ENCODE results near the gene TRERF1. TPM values are rescaled to one million over a fixed set of nuclear protein-coding genes. Genes with fewer than 3 reads are reported as not detected.

TRERF1 gene
- total RNA-seq, 2 donors from 2014 or later, result 37.2 to 43.0 TPM

- H3K4me1 Mint-ChIP-seq (ENCODE audit: low read depth), result peaks cover 93% of the 10 kb centered on the region
- ATAC-seq (replicated peaks in 1 of 2) (no peak), DNase-seq (no peak)
- peak overlapping the region; percentile 25 for H3K27ac Mint-ChIP-seq
- H3K27me3 Mint-ChIP-seq (ENCODE audit: low read depth), result no peaks in the 10 kb centered on the region
- peaks cover 24 to 26% of the 10 kb centered on the region in 2 donors for H3K36me3 Mint-ChIP-seq (ENCODE audit: insufficient read depth in 2 of 2)
- peak overlapping the region in 1 of 2 donors; percentile 78 for H3K4me3 Mint-ChIP-seq
- peaks cover 2% of the 10 kb centered on the region in 2 donors for H3K9me3 Mint-ChIP-seq
Observed at GRCh38 chr6:42341771-42342553, 109.8 kb downstream of the TRERF1 start.

GRCh38 chr6:42341221-42341620 is 110.5 kb downstream of the TRERF1 start:
- Mint-ChIP-seq H3K27me3 (ENCODE audit: low read depth) (no peaks in the 10 kb centered on the region), H3K27ac (peak overlapping the region; percentile 95), H3K4me1 (ENCODE audit: low read depth) (peaks cover 88% of the 10 kb centered on the region), H3K9me3 (peaks cover 2% of the 10 kb centered on the region in 2 donors), H3K4me3 (peak overlapping the region; percentile 68 to 70), H3K36me3 (ENCODE audit: insufficient read depth in 2 of 2) (peaks cover 24 to 25% of the 10 kb centered on the region in 2 donors)
- ATAC-seq (replicated peaks in 1 of 2) (no peak), DNase-seq (no peak)

- Mint-ChIP-seq H3K36me3 (ENCODE audit: insufficient read depth in 2 of 2) (peaks cover 22 to 27% of the 10 kb centered on the region in 2 donors), H3K4me1 (ENCODE audit: low read depth) (peaks cover 88% of the 10 kb centered on the region), H3K4me3 (peak overlapping the region; percentile 68 to 70), H3K27ac (peak overlapping the region; percentile 95), H3K27me3 (ENCODE audit: low read depth) (no peaks in the 10 kb centered on the region), H3K9me3 (peaks cover 2% of the 10 kb centered on the region in 2 donors)
- ATAC-seq (replicated peaks in 1 of 2), result peak in 1 of 2 donors; percentile 27
- DNase-seq, result peak in 1 of 2 donors; percentile 25
Observed at GRCh38 chr6:42340511-42340910, 111.2 kb downstream of the TRERF1 start.

- Mint-ChIP-seq H3K27ac (peak overlapping the region; percentile 95), H3K4me1 (ENCODE audit: low read depth) (peaks cover 86% of the 10 kb centered on the region), H3K27me3 (ENCODE audit: low read depth) (no peaks in the 10 kb centered on the region), H3K36me3 (ENCODE audit: insufficient read depth in 2 of 2) (peaks cover 22 to 27% of the 10 kb centered on the region in 2 donors), H3K4me3 (peak overlapping the region; percentile 70 to 83), H3K9me3 (peaks cover 2% of the 10 kb centered on the region in 2 donors)
- ATAC-seq (replicated peaks in 1 of 2), result peak; percentile 92 to 94
- DNase-seq, result peak; percentile 77 to 82
Observed at GRCh38 chr6:42339991-42340401, 111.7 kb downstream of the TRERF1 start.

GRCh38 chr6:42338744-42339222 is 112.9 kb downstream of the TRERF1 start:
- peak overlapping the region; percentile 70 to 83 for H3K4me3 Mint-ChIP-seq
- no peaks in the 10 kb centered on the region for H3K27me3 Mint-ChIP-seq (ENCODE audit: low read depth)
- H3K9me3 Mint-ChIP-seq, result no peaks in the 10 kb centered on the region
- peaks cover 17 to 22% of the 10 kb centered on the region in 2 donors for H3K36me3 Mint-ChIP-seq (ENCODE audit: insufficient read depth in 2 of 2)
- peaks cover 86% of the 10 kb centered on the region for H3K4me1 Mint-ChIP-seq (ENCODE audit: low read depth)
- DNase-seq (peak; percentile 42 to 50), ATAC-seq (replicated peaks in 1 of 2) (peak; percentile 35 to 43)
- H3K27ac Mint-ChIP-seq, result peak overlapping the region; percentile 95

GRCh38 chr6:42337985-42338743 is 113.6 kb downstream of the TRERF1 start:
- no peak for ATAC-seq (replicated peaks in 1 of 2)
- peak overlapping the region; percentile 70 to 83 for H3K4me3 Mint-ChIP-seq
- H3K36me3 Mint-ChIP-seq (ENCODE audit: insufficient read depth in 2 of 2), result peaks cover 12 to 19% of the 10 kb centered on the region in 2 donors
- H3K9me3 Mint-ChIP-seq, result no peaks in the 10 kb centered on the region
- H3K4me1 Mint-ChIP-seq (ENCODE audit: low read depth), result peaks cover 86% of the 10 kb centered on the region
- no peak for DNase-seq
- no peaks in the 10 kb centered on the region for H3K27me3 Mint-ChIP-seq (ENCODE audit: low read depth)
- peak overlapping the region; percentile 95 for H3K27ac Mint-ChIP-seq

- Mint-ChIP-seq H3K27me3 (ENCODE audit: low read depth) (no peaks in the 10 kb centered on the region), H3K4me1 (ENCODE audit: low read depth) (peaks cover 76% of the 10 kb centered on the region), H3K9me3 (no peaks in the 10 kb centered on the region), H3K36me3 (ENCODE audit: insufficient read depth in 2 of 2) (peaks cover 7 to 15% of the 10 kb centered on the region in 2 donors), H3K27ac (no peak overlapping the region), H3K4me3 (no peak overlapping the region)
- DNase-seq (no peak), ATAC-seq (replicated peaks in 1 of 2) (no peak)
Observed at GRCh38 chr6:42336431-42336830, 115.3 kb downstream of the TRERF1 start.

- H3K27ac Mint-ChIP-seq, result no peak overlapping the region
- no peak overlapping the region for H3K4me3 Mint-ChIP-seq
- ATAC-seq (replicated peaks in 1 of 2) (no peak), DNase-seq (no peak)
- peaks cover 7 to 17% of the 10 kb centered on the region in 2 donors for H3K36me3 Mint-ChIP-seq (ENCODE audit: insufficient read depth in 2 of 2)
- no peaks in the 10 kb centered on the region for H3K9me3 Mint-ChIP-seq
- H3K4me1 Mint-ChIP-seq (ENCODE audit: low read depth), result peaks cover 75% of the 10 kb centered on the region
- H3K27me3 Mint-ChIP-seq (ENCODE audit: low read depth), result no peaks in the 10 kb centered on the region
Observed at GRCh38 chr6:42335896-42336295, 115.8 kb downstream of the TRERF1 start.

- Mint-ChIP-seq H3K4me1 (ENCODE audit: low read depth) (peaks cover 66% of the 10 kb centered on the region), H3K27ac (no peak overlapping the region), H3K9me3 (no peaks in the 10 kb centered on the region), H3K36me3 (ENCODE audit: insufficient read depth in 2 of 2) (peaks cover 5 to 17% of the 10 kb centered on the region in 2 donors), H3K27me3 (ENCODE audit: low read depth) (no peaks in the 10 kb centered on the region), H3K4me3 (no peak overlapping the region)
- DNase-seq (no peak), ATAC-seq (replicated peaks in 1 of 2) (no peak)
Observed at GRCh38 chr6:42334870-42335269, 116.9 kb downstream of the TRERF1 start.

- H3K27me3 Mint-ChIP-seq (ENCODE audit: low read depth), result no peaks in the 10 kb centered on the region
- peaks cover 54% of the 10 kb centered on the region for H3K4me1 Mint-ChIP-seq (ENCODE audit: low read depth)
- H3K4me3 Mint-ChIP-seq, result no peak overlapping the region
- H3K9me3 Mint-ChIP-seq, result no peaks in the 10 kb centered on the region
- DNase-seq (no peak), ATAC-seq (replicated peaks in 1 of 2) (no peak)
- peaks cover 3 to 10% of the 10 kb centered on the region in 2 donors for H3K36me3 Mint-ChIP-seq (ENCODE audit: insufficient read depth in 2 of 2)
- H3K27ac Mint-ChIP-seq, result no peak overlapping the region
Observed at GRCh38 chr6:42333612-42334011, 118.1 kb downstream of the TRERF1 start.

GRCh38 chr6:42332916-42333315 is 118.8 kb downstream of the TRERF1 start:
- no peak for ATAC-seq (replicated peaks in 1 of 2)
- H3K4me3 Mint-ChIP-seq, result no peak overlapping the region
- peak overlapping the region; percentile 26 for H3K27ac Mint-ChIP-seq
- peaks cover 47% of the 10 kb centered on the region for H3K4me1 Mint-ChIP-seq (ENCODE audit: low read depth)
- peaks cover 3 to 9% of the 10 kb centered on the region in 2 donors for H3K36me3 Mint-ChIP-seq (ENCODE audit: insufficient read depth in 2 of 2)
- H3K9me3 Mint-ChIP-seq, result no peaks in the 10 kb centered on the region
- DNase-seq, result no peak
- no peaks in the 10 kb centered on the region for H3K27me3 Mint-ChIP-seq (ENCODE audit: low read depth)

- Mint-ChIP-seq H3K4me1 (ENCODE audit: low read depth) (peaks cover 38% of the 10 kb centered on the region), H3K9me3 (no peaks in the 10 kb centered on the region), H3K27ac (peak overlapping the region; percentile 1)
Observed at GRCh38 chr6:42331019-42331418, 120.7 kb downstream of the TRERF1 start.

GRCh38 chr6:42326248-42326647 is 125.5 kb downstream of the TRERF1 start:
- H3K9me3 Mint-ChIP-seq, result peaks cover 2 to 5% of the 10 kb centered on the region in 2 donors
- peak overlapping the region; percentile 16 for H3K27ac Mint-ChIP-seq
- peaks cover 2 to 12% of the 10 kb centered on the region in 2 donors for H3K36me3 Mint-ChIP-seq (ENCODE audit: insufficient read depth in 2 of 2)
- H3K27me3 Mint-ChIP-seq (ENCODE audit: low read depth), result no peaks in the 10 kb centered on the region
- DNase-seq (no peak), ATAC-seq (replicated peaks in 1 of 2) (no peak)
- H3K4me3 Mint-ChIP-seq, result no peak overlapping the region
- H3K4me1 Mint-ChIP-seq (ENCODE audit: low read depth), result peaks cover 21% of the 10 kb centered on the region

More at GRCh38 chr6:42331019-42331418, 120.7 kb downstream of the TRERF1 start:
- ATAC-seq (replicated peaks in 1 of 2), result no peak
- peaks cover 0 to 7% of the 10 kb centered on the region in 2 donors for H3K36me3 Mint-ChIP-seq (ENCODE audit: insufficient read depth in 2 of 2)
- no peaks in the 10 kb centered on the region for H3K27me3 Mint-ChIP-seq (ENCODE audit: low read depth)
- no peak overlapping the region for H3K4me3 Mint-ChIP-seq
- no peak for DNase-seq

Data from activated T-cell treated with anti-CD3 and anti-CD28 coated beads, Interleukin-2, amount 50 U/mL, for 72 hours (primary cell).